Testis (tissue), 3 donors: Measurements from ENCODE around the gene RGS8. TPM values are rescaled to one million over a fixed set of nuclear protein-coding genes. Genes with fewer than 3 reads are reported as not detected.

ENCODE experiments used
- DNase-seq: peaks from one replicate; pipeline ENCODE4 v3.0.0-alpha.2; 2019
- H3K27ac ChIP-seq, 2 donors: fragments of 200-600 bp; sonication (generic); one replicate each; pipeline ENCODE4 v1.5.1; 2019
- H3K27me3 ChIP-seq: fragments of 200-600 bp; sonication (generic); one replicate; pipeline ENCODE4 v1.5.1; 2019
- H3K36me3 ChIP-seq: fragments of 200-600 bp; sonication (generic); one replicate; pipeline ENCODE4 v1.5.1; 2017; ENCODE audit warnings: low read depth; ENCODE audit errors: missing control alignments
- H3K4me1 ChIP-seq: fragments of 200-600 bp; sonication (generic); one replicate; pipeline ENCODE4 v1.5.1; 2019
- H3K4me3 ChIP-seq, 2 donors: fragments of 200-600 bp; sonication (generic); one replicate each; pipeline ENCODE4 v1.5.1; 2017 to 2019
- H3K9me3 ChIP-seq: fragments of 200-600 bp; sonication (generic); one replicate; pipeline ENCODE4 v1.5.1; 2017
- CTCF ChIP-seq, 3 experiments: fragments of 450-650 bp in 2 of 3; fragments of 200-600 bp in 1 of 3; sonication (generic) in 1 of 3; IDR thresholded peaks; one replicate each; pipeline ENCODE4 v1.5.1; 2016 to 2019; ENCODE audit warnings: antibody characterized with exemption in 3 of 3, mild to moderate bottlenecking in 2 of 3, moderate library complexity in 1 of 3
- POLR2A ChIP-seq: fragments of 450-650 bp; IDR thresholded peaks from one replicate; pipeline ENCODE4 v1.6.1; 2017; ENCODE audit warnings: antibody characterized with exemption, mild to moderate bottlenecking, moderate library complexity
- WGBS, 2 donors: methylation state at CpG; one replicate each; pipeline ENCODE4 v1.1.5; 2018; 5-methylcytosine and 5-hydroxymethylcytosine counted together
- intact Hi-C: fragments of 100-400 bp; cut with DNase I; formaldehyde crosslinking; loops from one replicate; pipeline ENCODE4 v1.15.1; 2023; ENCODE audit warnings: low total_unique reads
- polyA plus RNA-seq: library from polyadenylated mRNA; stranded (reverse); fragments of 350-450 nt; fragmentation: Illumina TruSeq; extraction: RNeasy Lipid Tissue Mini Kit (QIAGEN cat#74804); gene quantifications from one replicate; pipeline ENCODE4 v1.2.3, GENCODE V29; 2014; ENCODE audit warnings: low read depth, low replicate concordance; ENCODE audit not compliant: insufficient read depth
- total RNA-seq, 2 donors: library from RNA; depleted of rRNA; stranded (reverse); fragments of >200 nt; gene quantifications; one replicate each; pipeline ENCODE4 v1.2.3, GENCODE V29; 2016

Gene RGS8
- total and polyA plus RNA-seq, 3 donors from 2014 or later, result 2.4 to 3.1 (median 2.5) TPM

GRCh38 chr1:182641561-182641960 lies 42.8 kb downstream of the RGS8 start:
- Histone ChIP-seq H3K9me3 (no peaks in the 10 kb centered on the region), H3K4me1 (no peaks in the 10 kb centered on the region), H3K27me3 (no peaks in the 10 kb centered on the region), H3K36me3 (no peaks in the 10 kb centered on the region), H3K4me3 (no peak overlapping the region), H3K27ac (no peak overlapping the region)
- TF ChIP-seq POLR2A (no peak), CTCF (IDR thresholded peaks at IDR 0.05) (no peak)
- DNase-seq, result no peak
- 91 to 95% methylated on average over 5 of the region's 5 CpGs for WGBS, 2 donors
- intact Hi-C loops, result no loop called here

GRCh38 chr1:182639330-182639729 lies 45.1 kb downstream of the RGS8 start:
- Histone ChIP-seq H3K27me3 (no peaks in the 10 kb centered on the region), H3K36me3 (no peaks in the 10 kb centered on the region), H3K4me1 (no peaks in the 10 kb centered on the region), H3K9me3 (no peaks in the 10 kb centered on the region), H3K4me3 (no peak overlapping the region), H3K27ac (no peak overlapping the region)
- no peak for DNase-seq
- intact Hi-C loops, result no loop called here
- WGBS, 2 donors, result 50 to 70% methylated on average over 1 of the region's 1 CpG
- TF ChIP-seq CTCF (IDR thresholded peaks at IDR 0.05), result no peak
- no peak for TF ChIP-seq POLR2A

- peak; percentile 69 for DNase-seq
- 74 to 77% methylated on average over 5 of the region's 5 CpGs for WGBS, 2 donors
- Histone ChIP-seq H3K4me1 (no peaks in the 10 kb centered on the region), H3K4me3 (no peak overlapping the region), H3K9me3 (no peaks in the 10 kb centered on the region), H3K27me3 (no peaks in the 10 kb centered on the region), H3K36me3 (no peaks in the 10 kb centered on the region), H3K27ac (no peak overlapping the region)
- intact Hi-C loops, result no loop called here
- TF ChIP-seq CTCF (IDR thresholded peaks at IDR 0.05) (no peak), POLR2A (no peak)
Observed at GRCh38 chr1:182637769-182638168, 46.6 kb downstream of the RGS8 start.

GRCh38 chr1:182635871-182636270 lies 48.5 kb downstream of the RGS8 start:
- no peaks in the 10 kb centered on the region for H3K27me3 ChIP-seq
- H3K4me3 ChIP-seq, result no peak overlapping the region
- 81 to 84% methylated on average over 2 of the region's 2 CpGs for WGBS, 2 donors
- H3K36me3 ChIP-seq, result no peaks in the 10 kb centered on the region
- H3K4me1 ChIP-seq, result no peaks in the 10 kb centered on the region
- DNase-seq, result no peak
- TF ChIP-seq CTCF (IDR thresholded peaks at IDR 0.05) (no peak), POLR2A (no peak)
- H3K27ac ChIP-seq, result no peak overlapping the region
- H3K9me3 ChIP-seq, result no peaks in the 10 kb centered on the region
- intact Hi-C loops, result no loop called here

Other genes with a start within 250 kb of the RGS8 start
- 10 to 100 TPM; 12.6 to 25.9 TPM for gene RGSL1, start 234.4 kb downstream of the RGS8 start, total RNA-seq
- gene RGSL1, start 234.4 kb downstream of the RGS8 start, polyA plus RNA-seq, result 37.1 TPM
- gene RNASEL, start 95.3 kb downstream of the RGS8 start, total RNA-seq, result 1 to 10 TPM; 5.4 to 7.5 TPM
- 4.7 TPM for gene RNASEL, start 95.3 kb downstream of the RGS8 start, polyA plus RNA-seq
- 1 to 10 TPM in 1 of 2 donors, under 1 TPM in 1; 0.93 to 1.3 TPM for gene RGS16, start 80.2 kb downstream of the RGS8 start, total RNA-seq
- 3.2 TPM for gene RGS16, start 80.2 kb downstream of the RGS8 start, polyA plus RNA-seq
- gene NPL, start 105.2 kb upstream of the RGS8 start, total RNA-seq, result 10 to 100 TPM; 11.1 to 21.6 TPM
- gene NPL, start 105.2 kb upstream of the RGS8 start, polyA plus RNA-seq, result 22.5 TPM
- gene DHX9, start 154.8 kb upstream of the RGS8 start, total RNA-seq, result 100 to 1,000 TPM; 117 to 139 TPM
- 163 TPM for gene DHX9, start 154.8 kb upstream of the RGS8 start, polyA plus RNA-seq